HG03108 (cell line): ENCODE measurements around the gene MS4A18.

Experiments used
- ATAC-seq: cut with Tn5 transposase; IDR thresholded peaks from one replicate; pipeline ENCODE4 v1.9.1; 2021; ENCODE audit warnings: moderate library complexity; ENCODE audit not compliant: unreplicated experiment

The MS4A18 gene

GRCh38 chr11:60785806-60786361, 61.4 kb downstream of the MS4A18 start:
- ATAC-seq: no peak

GRCh38 chr11:60786811-60787567, 62.5 kb downstream of the MS4A18 start:
- ATAC-seq: no peak

GRCh38 chr11:60788401-60789125, 64.0 kb downstream of the MS4A18 start:
- no peak for ATAC-seq

GRCh38 chr11:60790726-60791125, 66.2 kb downstream of the MS4A18 start:
- no peak for ATAC-seq

- no peak for ATAC-seq
These were observed 66.8 kb downstream of the MS4A18 start for GRCh38 chr11:60791153-60791933.

GRCh38 chr11:60792521-60792920, 68.0 kb downstream of the MS4A18 start:
- ATAC-seq: no peak
